NCI-H446 treated with DMSO at 0.1 percent for 48 hours (cell line): ENCODE data around the gene RAD17.
"Not testable (repeated sequence)": the region's sequence is repeated elsewhere in the genome, so short reads cannot be mapped to it uniquely, and the experiment has no call there.

Source experiments
- DNase-seq: peaks from one replicate; lab custom pipeline; 2025; lab: John Stamatoyannopoulos, UW

RAD17 gene

GRCh38 chr5:69369340-69370121 is at the start of gene RAD17, which contains the start of the genes AK6 and TAF9:
Gene RAD17, plus strand, starts transcription at chr5:69369818. Its CDS starts 2,391 bp downstream, at chr5:69372209.
Gene AK6, minus strand, starts transcription at chr5:69369520. Its CDS starts 30 bp downstream, at chr5:69369490.
Gene TAF9, minus strand, starts transcription at chr5:69369520. Its CDS starts 3,783 bp downstream, at chr5:69365737.
- peak; percentile 84 for DNase-seq

- DNase-seq, result no peak
These were observed 43.3 kb upstream of the RAD17 start for GRCh38 chr5:69326365-69326764.

GRCh38 chr5:69329905-69330489 is 39.6 kb upstream of the RAD17 start:
- no peak for DNase-seq

- no peak for DNase-seq
These were observed 37.8 kb upstream of the RAD17 start for GRCh38 chr5:69331528-69332445.

- DNase-seq, result not testable (repeated sequence)
These were observed 35.8 kb upstream of the RAD17 start for GRCh38 chr5:69333668-69334315.

- no peak for DNase-seq
These were observed 34.8 kb upstream of the RAD17 start for GRCh38 chr5:69334793-69335268.

GRCh38 chr5:69335341-69335935 is 34.2 kb upstream of the RAD17 start:
- DNase-seq, result no peak

GRCh38 chr5:69341520-69342161 is 28.0 kb upstream of the RAD17 start:
- no peak for DNase-seq

- no peak for DNase-seq
These were observed 26.5 kb upstream of the RAD17 start for GRCh38 chr5:69343083-69343482.

GRCh38 chr5:69350664-69351063 is 19.0 kb upstream of the RAD17 start:
- DNase-seq, result no peak

GRCh38 chr5:69359699-69360098 is 9.9 kb upstream of the RAD17 start:
- no peak for DNase-seq

GRCh38 chr5:69360442-69360841 is 9.2 kb upstream of the RAD17 start:
- DNase-seq, result no peak

GRCh38 chr5:69364414-69364813 is 5.2 kb upstream of the RAD17 start:
- no peak for DNase-seq

GRCh38 chr5:69364850-69365249 is 4.8 kb upstream of the RAD17 start:
- no peak for DNase-seq

- no peak for DNase-seq
These were observed 1.8 kb upstream of the RAD17 start for GRCh38 chr5:69367697-69368279.

- peak; percentile 39 for DNase-seq
These were observed 919 bp upstream of the RAD17 start for GRCh38 chr5:69368458-69369339.

- not testable (repeated sequence) for DNase-seq
These were observed 717 bp downstream of the RAD17 start for GRCh38 chr5:69370335-69370734.

GRCh38 chr5:69372394-69372793 is 2.8 kb downstream of the RAD17 start:
- DNase-seq, result no peak

GRCh38 chr5:69374911-69375446 is 5.4 kb downstream of the RAD17 start:
- DNase-seq, result no peak
